ENCODE results near the gene ATP13A1. TPM values are rescaled to one million over a fixed set of nuclear protein-coding genes. Genes with fewer than 3 reads are reported as not detected.
A peak's percentile ranks its signal among the peaks of the same experiment; 100 is the strongest.
"Not testable (repeated sequence)": the region's sequence is repeated elsewhere in the genome, so short reads cannot be mapped to it uniquely, and the experiment has no call there.

The ATP13A1 gene
- total RNA-seq, 1 donor from 2014 or later, result 74.9 TPM

GRCh38 chr19:19619849-19620210 lies 43.6 kb downstream of the ATP13A1 start:
- DNase-seq (ENCODE audit: low spot score), result no peak

- DNase-seq (ENCODE audit: low spot score), result no peak
Measured at GRCh38 chr19:19619181-19619848, 44.2 kb downstream of the ATP13A1 start.

GRCh38 chr19:19618219-19619051 lies 45.0 kb downstream of the ATP13A1 start, which contains the start of gene PBX4:
TSS of gene PBX4 (minus strand) at chr19:19618687. CDS start at chr19:19618629, 58 bp downstream.
- DNase-seq (ENCODE audit: low spot score), result peak; percentile 96

GRCh38 chr19:19615086-19615485 lies 48.4 kb downstream of the ATP13A1 start:
- DNase-seq (ENCODE audit: low spot score), result no peak

GRCh38 chr19:19613506-19613905 lies 50.0 kb downstream of the ATP13A1 start:
- DNase-seq (ENCODE audit: low spot score), result no peak

GRCh38 chr19:19610376-19611202 lies 52.9 kb downstream of the ATP13A1 start:
- no peak for DNase-seq (ENCODE audit: low spot score)

GRCh38 chr19:19606686-19607085 lies 56.8 kb downstream of the ATP13A1 start:
- DNase-seq (ENCODE audit: low spot score), result not testable (repeated sequence)

- no peak for DNase-seq (ENCODE audit: low spot score)
Measured at GRCh38 chr19:19606021-19606420, 57.5 kb downstream of the ATP13A1 start.

- no peak for DNase-seq (ENCODE audit: low spot score)
Measured at GRCh38 chr19:19602713-19603324, 60.7 kb downstream of the ATP13A1 start.

- DNase-seq (ENCODE audit: low spot score), result no peak
Measured at GRCh38 chr19:19602136-19602712, 61.3 kb downstream of the ATP13A1 start.

GRCh38 chr19:19600793-19601330 lies 62.6 kb downstream of the ATP13A1 start:
- no peak for DNase-seq (ENCODE audit: low spot score)

- not testable (repeated sequence) for DNase-seq (ENCODE audit: low spot score)
Measured at GRCh38 chr19:19598728-19599451, 64.6 kb downstream of the ATP13A1 start.

- no peak for DNase-seq (ENCODE audit: low spot score)
Measured at GRCh38 chr19:19597809-19598306, 65.6 kb downstream of the ATP13A1 start.

Other genes with a start within 250 kb of the ATP13A1 start
- gene TSSK6, start 148.1 kb downstream of the ATP13A1 start, total RNA-seq, result 3.4 TPM
- 369 TPM for gene NDUFA13, start 147.5 kb downstream of the ATP13A1 start, total RNA-seq
- gene YJEFN3, start 134.8 kb downstream of the ATP13A1 start, total RNA-seq, result 14.1 TPM
- 2.3 TPM for gene CILP2, start 125.4 kb downstream of the ATP13A1 start, total RNA-seq
- gene PBX4, start 45.0 kb downstream of the ATP13A1 start, total RNA-seq, result 12.7 TPM
- gene LPAR2, start 35.5 kb downstream of the ATP13A1 start, total RNA-seq, result 28.6 TPM
- 25.0 TPM for gene GMIP, start 20.0 kb downstream of the ATP13A1 start, total RNA-seq
- gene ZNF101, start 5.2 kb upstream of the ATP13A1 start, total RNA-seq, result 13.8 TPM
- gene ZNF14, start 69.4 kb upstream of the ATP13A1 start, total RNA-seq, result 15.3 TPM
- 57.1 TPM for gene ZNF506, start 158.1 kb upstream of the ATP13A1 start, total RNA-seq
- gene ZNF253, start 202.2 kb upstream of the ATP13A1 start, total RNA-seq, result 27.5 TPM
- 11.4 TPM for gene ZNF93, start 237.3 kb upstream of the ATP13A1 start, total RNA-seq